Colonic mucosa (tissue), 4 donors: Measurements from ENCODE around the gene NCF2. TPM values are rescaled to one million over a fixed set of nuclear protein-coding genes. Genes with fewer than 3 reads are reported as not detected.
"Not testable (repeated sequence)": the region's sequence is repeated elsewhere in the genome, so short reads cannot be mapped to it uniquely, and the experiment has no call there.

Source experiments
- DNase-seq: peaks from one replicate; pipeline ENCODE4 v3.0.0-alpha.2; 2020
- H3K27ac ChIP-seq: fragments of 200-600 bp; one replicate; pipeline ENCODE4 v1.8.0; 2021
- H3K27me3 ChIP-seq: fragments of 200-600 bp; one replicate; pipeline ENCODE4 v1.8.0; 2021
- H3K36me3 ChIP-seq: fragments of 200-600 bp; one replicate; pipeline ENCODE4 v1.8.0; 2021
- H3K4me1 ChIP-seq: fragments of 200-600 bp; one replicate; pipeline ENCODE4 v1.8.0; 2021; ENCODE audit warnings: mild to moderate bottlenecking
- H3K4me3 ChIP-seq: fragments of 200-600 bp; one replicate; pipeline ENCODE4 v1.8.0; 2021
- H3K9ac ChIP-seq, 2 donors: one replicate each; pipeline ENCODE4 v1.7.0; 2013; ENCODE audit warnings: control low read depth in 2 of 2, low read depth in 2 of 2, low read length in 2 of 2
- H3K9me3 ChIP-seq: fragments of 200-600 bp; one replicate; pipeline ENCODE4 v1.8.0; 2021
- intact Hi-C: fragments of 100-400 bp; cut with DNase I; formaldehyde crosslinking; loops from one replicate; pipeline ENCODE4 v1.14.1; 2022
- total RNA-seq, 2 donors: library from RNA; stranded (reverse); fragmentation: NEBNext Ultra II Directional in 1 of 2; extraction: Animal tissue kit (Norgen Biotek cat#: 25700) in 1 of 2; gene quantifications; one replicate each; pipeline ENCODE4 v1.2.1, GENCODE V29; 2021
- TF ChIP-seq, protein P1 (sequence below): fragments of 200-600 bp; IDR thresholded peaks from one replicate; pipeline ENCODE4 v1.8.0; 2022; ENCODE audit warnings: antibody characterized with exemption, mild to moderate bottlenecking
- donor health status: healthy.
- donor health status: DM: no; HTN: no; CAD: no.
- donor health status: DM: no; HTN: no; CAD: no.

The NCF2 gene
- total RNA-seq, 2 donors from 2014 or later: 2.5 to 9.1 TPM

DNA sequence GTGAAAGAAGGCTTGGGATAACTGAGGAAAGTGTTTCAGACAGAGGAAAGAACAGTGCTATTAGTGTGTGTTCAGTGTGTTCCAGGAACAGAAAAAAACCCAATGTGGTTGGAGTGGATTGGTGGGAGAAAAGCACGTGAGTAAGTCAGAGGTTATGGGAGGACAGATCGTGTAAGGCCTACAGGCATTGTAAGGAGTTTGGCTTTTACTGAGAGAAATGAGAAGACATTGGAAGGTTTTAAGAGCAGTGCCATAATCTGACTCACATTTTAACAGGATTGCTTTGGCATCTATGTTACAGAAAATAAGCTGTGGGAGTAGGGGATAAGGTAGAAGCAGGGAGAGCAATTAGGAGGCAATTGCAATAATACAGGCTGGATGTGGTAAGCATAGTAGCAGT, 40.5 kb upstream of the NCF2 start:
- Histone ChIP-seq H3K36me3 (no peaks in the 10 kb centered on the region), H3K4me1 (peaks cover 15% of the 10 kb centered on the region), H3K9me3 (no peaks in the 10 kb centered on the region), H3K9ac (no peak overlapping the region), H3K4me3 (no peak overlapping the region), H3K27me3 (no peaks in the 10 kb centered on the region), H3K27ac (no peak overlapping the region)
- DNase-seq: no peak
- TF ChIP-seq, protein P1, sequence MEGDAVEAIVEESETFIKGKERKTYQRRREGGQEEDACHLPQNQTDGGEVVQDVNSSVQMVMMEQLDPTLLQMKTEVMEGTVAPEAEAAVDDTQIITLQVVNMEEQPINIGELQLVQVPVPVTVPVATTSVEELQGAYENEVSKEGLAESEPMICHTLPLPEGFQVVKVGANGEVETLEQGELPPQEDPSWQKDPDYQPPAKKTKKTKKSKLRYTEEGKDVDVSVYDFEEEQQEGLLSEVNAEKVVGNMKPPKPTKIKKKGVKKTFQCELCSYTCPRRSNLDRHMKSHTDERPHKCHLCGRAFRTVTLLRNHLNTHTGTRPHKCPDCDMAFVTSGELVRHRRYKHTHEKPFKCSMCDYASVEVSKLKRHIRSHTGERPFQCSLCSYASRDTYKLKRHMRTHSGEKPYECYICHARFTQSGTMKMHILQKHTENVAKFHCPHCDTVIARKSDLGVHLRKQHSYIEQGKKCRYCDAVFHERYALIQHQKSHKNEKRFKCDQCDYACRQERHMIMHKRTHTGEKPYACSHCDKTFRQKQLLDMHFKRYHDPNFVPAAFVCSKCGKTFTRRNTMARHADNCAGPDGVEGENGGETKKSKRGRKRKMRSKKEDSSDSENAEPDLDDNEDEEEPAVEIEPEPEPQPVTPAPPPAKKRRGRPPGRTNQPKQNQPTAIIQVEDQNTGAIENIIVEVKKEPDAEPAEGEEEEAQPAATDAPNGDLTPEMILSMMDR: no peak
- intact Hi-C loops: no loop called here

- Histone ChIP-seq H3K4me3 (no peak overlapping the region), H3K36me3 (no peaks in the 10 kb centered on the region), H3K9me3 (no peaks in the 10 kb centered on the region), H3K27me3 (no peaks in the 10 kb centered on the region), H3K9ac (no peak overlapping the region), H3K4me1 (peaks cover 6% of the 10 kb centered on the region), H3K27ac (no peak overlapping the region)
- intact Hi-C loops: loop anchor here (10.0 kb wide), 1 partner anchor 84 kb away; no protein-coding TSS in a partner anchor
- TF ChIP-seq, protein P1: no peak
- DNase-seq: no peak
These were observed 38.3 kb upstream of the NCF2 start for GRCh38 chr1:183628537-183628936.

DNA sequence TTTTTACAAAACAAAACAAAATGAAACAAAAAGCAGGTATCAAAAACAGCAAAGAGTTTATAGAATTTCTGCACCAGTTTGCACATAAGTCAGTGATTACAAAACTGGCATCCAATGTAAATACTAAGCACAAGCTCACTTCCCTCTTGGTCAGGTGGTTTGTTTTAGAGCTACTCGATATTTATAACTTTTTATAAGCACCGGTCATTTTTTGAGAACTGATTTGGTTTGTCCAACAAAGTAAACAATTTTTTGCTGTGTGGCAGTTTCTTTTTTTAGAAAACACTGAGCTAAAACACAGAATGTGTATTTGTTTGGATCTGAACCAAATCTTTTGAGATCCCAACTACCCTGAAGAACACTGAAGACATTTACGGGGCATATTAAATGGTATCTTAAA, 36.0 kb upstream of the NCF2 start:
- not testable (repeated sequence) for H3K27me3 ChIP-seq, H3K36me3 ChIP-seq, H3K9ac ChIP-seq, H3K9me3 ChIP-seq, H3K27ac ChIP-seq, H3K4me3 ChIP-seq, H3K4me1 ChIP-seq, DNase-seq
- intact Hi-C loops: loop anchor here (10.0 kb wide), 1 partner anchor 81 kb away; no protein-coding TSS in a partner anchor

- intact Hi-C loops: loop anchor here (5.0 to 10.0 kb wide), 3 partner anchors 78 to 341 kb away; no protein-coding TSS in a partner anchor
- Histone ChIP-seq H3K9me3 (no peaks in the 10 kb centered on the region), H3K9ac (peak overlapping the region in 1 of 2 donors; percentile 40), H3K4me1 (no peaks in the 10 kb centered on the region), H3K36me3 (no peaks in the 10 kb centered on the region), H3K27ac (no peak overlapping the region), H3K4me3 (no peak overlapping the region), H3K27me3 (no peaks in the 10 kb centered on the region)
- TF ChIP-seq, protein P1: peak; percentile 69
- DNase-seq: peak; percentile 62
These were observed 32.9 kb upstream of the NCF2 start for GRCh38 chr1:183622884-183623785.

DNA sequence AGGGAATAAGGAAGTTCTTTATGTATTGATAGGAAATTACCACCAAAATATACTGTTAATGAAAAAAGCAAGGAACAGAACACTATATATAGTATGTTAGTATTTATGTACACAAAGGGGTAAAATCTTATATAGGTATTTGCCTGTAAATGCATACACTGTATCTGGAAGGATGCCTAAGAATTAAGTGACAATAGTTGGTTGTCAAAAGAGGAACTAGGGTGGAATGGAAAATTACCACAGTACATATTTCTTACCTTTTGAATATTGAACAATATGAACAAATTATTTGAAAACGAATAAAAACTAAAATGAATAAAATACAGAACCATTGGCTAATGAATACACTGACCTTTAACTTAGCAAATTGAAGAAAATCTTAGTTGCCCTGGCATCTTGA, 31.8 kb upstream of the NCF2 start:
- H3K4me3 ChIP-seq: no peak overlapping the region
- H3K36me3 ChIP-seq: no peaks in the 10 kb centered on the region
- no peaks in the 10 kb centered on the region for H3K27me3 ChIP-seq
- H3K4me1 ChIP-seq: no peaks in the 10 kb centered on the region
- no peak overlapping the region for H3K27ac ChIP-seq
- intact Hi-C loops: loop anchor here (5.0 to 10.0 kb wide), 3 partner anchors 77 to 340 kb away; no protein-coding TSS in a partner anchor
- TF ChIP-seq, protein P1: no peak
- no peaks in the 10 kb centered on the region for H3K9me3 ChIP-seq
- no peak overlapping the region for H3K9ac ChIP-seq
- DNase-seq: no peak

GRCh38 chr1:183620311-183620710, 30.1 kb upstream of the NCF2 start:
- intact Hi-C loops: loop anchor here (5.0 to 10.0 kb wide), 3 partner anchors 76 to 338 kb away; no protein-coding TSS in a partner anchor
- Histone ChIP-seq H3K27ac (no peak overlapping the region), H3K27me3 (no peaks in the 10 kb centered on the region), H3K9ac (no peak overlapping the region), H3K4me1 (no peaks in the 10 kb centered on the region), H3K9me3 (no peaks in the 10 kb centered on the region), H3K36me3 (no peaks in the 10 kb centered on the region), H3K4me3 (no peak overlapping the region)
- TF ChIP-seq, protein P1: no peak
- DNase-seq: no peak
